Sigmoid colon (tissue), 4 donors: ENCODE measurements around the gene DNM2.

Experiments used
- POLR2A ChIP-seq, 2 donors: fragments of 450-650 bp; IDR thresholded peaks; one replicate each; pipeline ENCODE4 v1.6.1; 2016; ENCODE audit warnings: antibody characterized with exemption in 2 of 2, mild to moderate bottlenecking in 2 of 2, moderate library complexity in 2 of 2
- POLR2AphosphoS5 ChIP-seq, 4 donors: sonication (generic); formaldehyde crosslinking; IDR thresholded peaks; one replicate each; pipeline ENCODE4 v1.6.1; 2017; ENCODE audit warnings: antibody characterized with exemption in 4 of 4
- TF ChIP-seq, protein P1 (sequence below), 4 experiments: fragments of 450-650 bp in 3 of 4; fragments of 200-600 bp in 1 of 4; IDR thresholded peaks; one replicate each; pipeline ENCODE4 v1.5.1; 2016 to 2019; ENCODE audit warnings: antibody characterized with exemption in 4 of 4, mild to moderate bottlenecking in 3 of 4, moderate library complexity in 2 of 4

DNA sequence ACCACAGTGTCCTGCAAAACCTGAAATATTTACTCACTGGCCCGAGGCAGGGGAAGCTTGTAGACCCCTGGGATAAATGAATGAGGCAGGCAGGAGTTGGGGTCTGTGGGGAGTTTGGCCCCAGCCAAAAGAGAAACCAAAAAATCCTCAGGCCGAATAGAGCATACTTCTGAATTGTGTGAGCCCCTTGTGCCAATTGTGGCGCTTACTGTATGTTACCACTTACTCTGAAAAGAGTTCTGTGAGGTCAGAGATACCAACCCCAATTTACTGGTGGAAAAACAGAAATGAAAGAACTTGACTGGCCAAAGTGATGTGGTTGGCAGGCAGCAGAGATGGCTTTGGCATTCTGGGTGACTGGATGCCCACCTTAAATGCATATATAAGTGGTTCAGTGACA, 160.4 kb downstream of the DNM2 start:
- no peak for TF ChIP-seq POLR2A (IDR thresholded peaks at IDR 0.05)
- TF ChIP-seq, protein P1, sequence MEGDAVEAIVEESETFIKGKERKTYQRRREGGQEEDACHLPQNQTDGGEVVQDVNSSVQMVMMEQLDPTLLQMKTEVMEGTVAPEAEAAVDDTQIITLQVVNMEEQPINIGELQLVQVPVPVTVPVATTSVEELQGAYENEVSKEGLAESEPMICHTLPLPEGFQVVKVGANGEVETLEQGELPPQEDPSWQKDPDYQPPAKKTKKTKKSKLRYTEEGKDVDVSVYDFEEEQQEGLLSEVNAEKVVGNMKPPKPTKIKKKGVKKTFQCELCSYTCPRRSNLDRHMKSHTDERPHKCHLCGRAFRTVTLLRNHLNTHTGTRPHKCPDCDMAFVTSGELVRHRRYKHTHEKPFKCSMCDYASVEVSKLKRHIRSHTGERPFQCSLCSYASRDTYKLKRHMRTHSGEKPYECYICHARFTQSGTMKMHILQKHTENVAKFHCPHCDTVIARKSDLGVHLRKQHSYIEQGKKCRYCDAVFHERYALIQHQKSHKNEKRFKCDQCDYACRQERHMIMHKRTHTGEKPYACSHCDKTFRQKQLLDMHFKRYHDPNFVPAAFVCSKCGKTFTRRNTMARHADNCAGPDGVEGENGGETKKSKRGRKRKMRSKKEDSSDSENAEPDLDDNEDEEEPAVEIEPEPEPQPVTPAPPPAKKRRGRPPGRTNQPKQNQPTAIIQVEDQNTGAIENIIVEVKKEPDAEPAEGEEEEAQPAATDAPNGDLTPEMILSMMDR (IDR thresholded peaks at IDR 0.05): no peak
- no peak for TF ChIP-seq POLR2AphosphoS5 (IDR thresholded peaks at IDR 0.05)
